GM10248 (cell line): ENCODE results near the gene TMEM178A.

Experiments
- CTCF ChIA-PET: fragments of 300-600 bp; sonication (Branson Sonifier 250); formaldehyde crosslinking; extraction: SDS; loops from one replicate; lab custom pipeline; 2021; ENCODE audit warnings: antibody characterized with exemption; lab: Yijun Ruan, JAX
- POLR2A ChIA-PET: fragments of 350-650 bp; sonication (Branson Sonifier 250); formaldehyde crosslinking; extraction: SDS; loops from one replicate; lab custom pipeline; 2020; ENCODE audit warnings: antibody characterized with exemption; lab: Yijun Ruan, JAX
- DNase-seq: peaks from one replicate; pipeline ENCODE4 v3.0.0; 2012; ENCODE audit errors: extremely low spot score
- TF ChIP-seq, protein P1 (sequence below): IDR thresholded peaks from 2 replicates; pipeline ENCODE4 v1.5.1; 2012; ENCODE audit warnings: mild to moderate bottlenecking, low read depth; ENCODE audit errors: extremely low read depth, missing control alignments, control extremely low read depth

TMEM178A gene

DNA sequence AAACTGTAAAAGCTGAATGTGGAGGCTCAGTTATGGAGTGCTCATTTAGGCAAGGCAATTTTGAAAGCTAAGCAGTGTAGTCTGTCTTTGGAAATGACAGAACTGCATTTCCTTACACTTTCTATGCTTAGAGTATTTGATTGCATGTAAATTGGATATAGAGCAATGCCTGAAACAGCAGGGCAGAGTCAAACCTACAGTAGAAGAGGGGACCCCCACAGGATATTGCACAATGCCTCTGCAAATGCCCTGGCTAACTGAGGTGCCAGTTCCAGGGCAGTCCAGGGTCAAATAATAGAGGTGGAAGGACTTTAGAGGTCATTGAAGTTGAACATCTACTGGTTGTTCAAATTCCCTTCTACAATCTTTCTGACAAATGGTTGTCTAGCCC, 2.2 kb downstream of the TMEM178A start:
- POLR2A ChIA-PET = no interaction called here
- CTCF ChIA-PET = interaction anchor here (1.6 kb wide), 1 partner anchor 10 kb away, joined by 4 read pairs; no protein-coding TSS in a partner anchor
- TF ChIP-seq, protein P1, sequence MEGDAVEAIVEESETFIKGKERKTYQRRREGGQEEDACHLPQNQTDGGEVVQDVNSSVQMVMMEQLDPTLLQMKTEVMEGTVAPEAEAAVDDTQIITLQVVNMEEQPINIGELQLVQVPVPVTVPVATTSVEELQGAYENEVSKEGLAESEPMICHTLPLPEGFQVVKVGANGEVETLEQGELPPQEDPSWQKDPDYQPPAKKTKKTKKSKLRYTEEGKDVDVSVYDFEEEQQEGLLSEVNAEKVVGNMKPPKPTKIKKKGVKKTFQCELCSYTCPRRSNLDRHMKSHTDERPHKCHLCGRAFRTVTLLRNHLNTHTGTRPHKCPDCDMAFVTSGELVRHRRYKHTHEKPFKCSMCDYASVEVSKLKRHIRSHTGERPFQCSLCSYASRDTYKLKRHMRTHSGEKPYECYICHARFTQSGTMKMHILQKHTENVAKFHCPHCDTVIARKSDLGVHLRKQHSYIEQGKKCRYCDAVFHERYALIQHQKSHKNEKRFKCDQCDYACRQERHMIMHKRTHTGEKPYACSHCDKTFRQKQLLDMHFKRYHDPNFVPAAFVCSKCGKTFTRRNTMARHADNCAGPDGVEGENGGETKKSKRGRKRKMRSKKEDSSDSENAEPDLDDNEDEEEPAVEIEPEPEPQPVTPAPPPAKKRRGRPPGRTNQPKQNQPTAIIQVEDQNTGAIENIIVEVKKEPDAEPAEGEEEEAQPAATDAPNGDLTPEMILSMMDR = no peak
- no peak for DNase-seq

GRCh38 chr2:39668576-39669080, 2.9 kb downstream of the TMEM178A start:
- POLR2A ChIA-PET = no interaction called here
- CTCF ChIA-PET = interaction anchor here (1.6 kb wide), 1 partner anchor 10 kb away, joined by 4 read pairs; no protein-coding TSS in a partner anchor
- no peak for DNase-seq
- TF ChIP-seq, protein P1 = no peak

DNA sequence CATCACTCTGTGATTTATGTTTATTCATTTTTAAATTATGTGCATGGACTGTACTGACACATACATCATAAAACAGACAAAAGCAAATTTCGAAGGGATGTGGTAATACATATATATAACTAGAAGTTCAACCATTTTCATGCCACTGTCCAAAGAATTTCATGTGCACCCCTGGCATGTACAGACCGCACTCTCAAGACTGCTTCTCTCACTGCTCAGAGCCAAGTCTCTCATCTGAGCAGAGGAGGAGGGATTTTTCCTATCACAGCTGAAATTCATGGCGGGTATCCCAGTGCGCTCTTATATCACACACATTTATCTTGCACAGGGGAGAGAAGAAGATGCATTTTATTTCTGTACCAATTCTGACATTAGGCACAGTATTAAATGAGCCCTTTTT, 5.9 kb downstream of the TMEM178A start:
- POLR2A ChIA-PET = no interaction called here
- DNase-seq = no peak
- TF ChIP-seq, protein P1 = no peak
- CTCF ChIA-PET = no interaction called here

GRCh38 chr2:39673018-39673417, 7.3 kb downstream of the TMEM178A start:
- ChIA-PET POLR2A (no interaction called here), CTCF (interaction anchor here (1.1 to 1.3 kb wide), 2 partner anchors 25 to 54 kb away, joined by 3 to 4 read pairs; no protein-coding TSS in a partner anchor)
- TF ChIP-seq, protein P1 = no peak
- DNase-seq = no peak

DNA sequence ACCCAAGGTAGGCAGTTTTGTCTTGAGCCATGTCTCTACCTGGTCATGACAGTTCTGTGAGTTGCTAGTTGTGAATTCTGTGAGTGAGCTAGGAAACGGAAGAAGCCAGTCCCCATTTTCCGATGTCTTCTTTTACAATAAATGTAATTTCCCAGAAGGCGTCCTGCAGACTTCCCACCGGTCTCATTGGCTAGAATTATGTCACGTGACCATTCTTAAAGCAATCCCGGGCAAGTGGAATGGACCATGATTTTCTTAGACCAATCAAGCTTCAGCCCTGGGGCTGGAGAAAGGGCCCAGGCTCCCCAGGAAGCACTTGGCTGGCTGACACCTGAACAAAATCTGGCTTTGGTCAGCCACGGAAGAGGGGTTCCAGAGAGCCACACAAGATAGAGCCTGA, 10.6 kb downstream of the TMEM178A start:
- CTCF ChIA-PET = no interaction called here
- no peak for DNase-seq
- TF ChIP-seq, protein P1 = no peak
- POLR2A ChIA-PET = no interaction called here

GRCh38 chr2:39678170-39678569, 12.5 kb downstream of the TMEM178A start:
- TF ChIP-seq, protein P1 = no peak
- CTCF ChIA-PET = no interaction called here
- no peak for DNase-seq
- POLR2A ChIA-PET = no interaction called here
